ENCODE data around the gene PPP1R3D.
A peak's percentile ranks its signal among the peaks of the same experiment; 100 is the strongest.

The PPP1R3D gene

DNA sequence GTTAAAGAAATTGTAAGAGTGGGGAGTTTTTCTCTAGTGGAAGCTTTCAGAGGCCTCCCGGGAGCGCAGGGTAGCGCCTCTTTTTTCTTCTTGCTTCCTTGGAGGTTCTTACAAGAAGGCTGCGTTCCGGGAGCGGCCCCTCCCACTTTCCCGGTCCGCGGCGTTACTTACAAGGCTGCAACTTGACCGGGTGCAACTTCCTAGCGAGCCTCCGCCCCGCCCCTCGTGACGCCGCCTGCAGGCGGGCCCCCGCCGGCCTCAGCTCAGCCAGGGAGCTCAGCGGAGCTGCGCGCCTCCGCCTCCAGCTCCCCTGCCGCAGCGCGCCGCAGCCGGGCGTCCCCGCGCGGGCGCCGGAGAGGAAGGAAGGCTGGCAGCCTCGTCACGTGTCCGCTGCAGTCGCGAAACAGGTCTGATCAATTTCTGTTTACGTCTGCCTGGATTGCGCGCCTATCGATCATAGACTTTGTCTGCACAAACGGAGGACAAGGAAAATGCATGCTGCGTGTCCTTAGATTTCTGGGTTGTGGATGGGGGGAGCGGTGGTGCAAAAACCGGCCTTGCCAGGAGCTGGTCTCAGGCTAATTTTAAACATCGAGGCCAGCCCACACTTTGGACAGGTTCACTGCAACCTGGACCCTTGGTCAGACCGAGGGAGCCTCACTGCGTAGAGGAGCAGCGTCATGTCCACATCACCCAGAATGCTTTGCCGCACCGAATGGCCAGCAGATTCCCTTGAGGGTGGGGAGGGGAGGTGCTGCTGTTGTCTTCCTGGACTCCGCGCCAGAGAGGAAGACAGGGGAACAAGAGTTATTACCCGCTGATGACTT lies at the start of gene PPP1R3D, which contains the start of gene FAM217B (continued):
- TF ChIP-seq ZNF785 (tag by site-specific recombination; IDR thresholded peaks at IDR 0.05) = no peak
- no peak for TF ChIP-seq ZNF132 (tag by site-specific recombination; IDR thresholded peaks at IDR 0.05; ENCODE audit: borderline replicate concordance)
- TF ChIP-seq, protein P1, sequence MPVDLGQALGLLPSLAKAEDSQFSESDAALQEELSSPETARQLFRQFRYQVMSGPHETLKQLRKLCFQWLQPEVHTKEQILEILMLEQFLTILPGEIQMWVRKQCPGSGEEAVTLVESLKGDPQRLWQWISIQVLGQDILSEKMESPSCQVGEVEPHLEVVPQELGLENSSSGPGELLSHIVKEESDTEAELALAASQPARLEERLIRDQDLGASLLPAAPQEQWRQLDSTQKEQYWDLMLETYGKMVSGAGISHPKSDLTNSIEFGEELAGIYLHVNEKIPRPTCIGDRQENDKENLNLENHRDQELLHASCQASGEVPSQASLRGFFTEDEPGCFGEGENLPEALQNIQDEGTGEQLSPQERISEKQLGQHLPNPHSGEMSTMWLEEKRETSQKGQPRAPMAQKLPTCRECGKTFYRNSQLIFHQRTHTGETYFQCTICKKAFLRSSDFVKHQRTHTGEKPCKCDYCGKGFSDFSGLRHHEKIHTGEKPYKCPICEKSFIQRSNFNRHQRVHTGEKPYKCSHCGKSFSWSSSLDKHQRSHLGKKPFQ (tag by site-specific recombination; IDR thresholded peaks at IDR 0.05) = no peak
- TF ChIP-seq, protein P2, sequence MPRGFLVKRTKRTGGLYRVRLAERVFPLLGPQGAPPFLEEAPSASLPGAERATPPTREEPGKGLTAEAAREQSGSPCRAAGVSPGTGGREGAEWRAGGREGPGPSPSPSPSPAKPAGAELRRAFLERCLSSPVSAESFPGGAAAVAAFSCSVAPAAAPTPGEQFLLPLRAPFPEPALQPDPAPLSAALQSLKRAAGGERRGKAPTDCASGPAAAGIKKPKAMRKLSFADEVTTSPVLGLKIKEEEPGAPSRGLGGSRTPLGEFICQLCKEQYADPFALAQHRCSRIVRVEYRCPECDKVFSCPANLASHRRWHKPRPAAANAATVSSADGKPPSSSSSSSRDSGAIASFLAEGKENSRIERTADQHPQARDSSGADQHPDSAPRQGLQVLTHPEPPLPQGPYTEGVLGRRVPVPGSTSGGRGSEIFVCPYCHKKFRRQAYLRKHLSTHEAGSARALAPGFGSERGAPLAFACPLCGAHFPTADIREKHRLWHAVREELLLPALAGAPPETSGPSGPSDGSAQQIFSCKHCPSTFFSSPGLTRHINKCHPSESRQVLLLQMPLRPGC (tag by site-specific recombination; IDR thresholded peaks at IDR 0.05) = no peak
- TF ChIP-seq ZNF266 (tag by site-specific recombination; IDR thresholded peaks at IDR 0.05; ENCODE audit: low read depth) = no peak
- peak; percentile 9; the same call in 1 of the 2 replicates for TF ChIP-seq ZNF558 (tag by site-specific recombination; IDR thresholded peaks at IDR 0.05)
- no peak for TF ChIP-seq ZNF585B (tag by site-specific recombination; IDR thresholded peaks at IDR 0.05)
- peak; percentile 19; the same call in 1 of the 2 replicates for TF ChIP-seq ZNF10 (tag by site-specific recombination; IDR thresholded peaks at IDR 0.05)
- TF ChIP-seq ZNF701 (tag by site-specific recombination; IDR thresholded peaks at IDR 0.05) = no peak
- no peak for TF ChIP-seq ZNF514 (tag by site-specific recombination; IDR thresholded peaks at IDR 0.05)
- TF ChIP-seq SCRT1 (tag by site-specific recombination; IDR thresholded peaks at IDR 0.05; ENCODE audit: borderline replicate concordance) = no peak
- TF ChIP-seq ZNF121 (tag by site-specific recombination; IDR thresholded peaks at IDR 0.05) = no peak
- TF ChIP-seq KLF10 (tag by site-specific recombination; IDR thresholded peaks at IDR 0.05) = peak; percentile 99
- TF ChIP-seq, protein P3, sequence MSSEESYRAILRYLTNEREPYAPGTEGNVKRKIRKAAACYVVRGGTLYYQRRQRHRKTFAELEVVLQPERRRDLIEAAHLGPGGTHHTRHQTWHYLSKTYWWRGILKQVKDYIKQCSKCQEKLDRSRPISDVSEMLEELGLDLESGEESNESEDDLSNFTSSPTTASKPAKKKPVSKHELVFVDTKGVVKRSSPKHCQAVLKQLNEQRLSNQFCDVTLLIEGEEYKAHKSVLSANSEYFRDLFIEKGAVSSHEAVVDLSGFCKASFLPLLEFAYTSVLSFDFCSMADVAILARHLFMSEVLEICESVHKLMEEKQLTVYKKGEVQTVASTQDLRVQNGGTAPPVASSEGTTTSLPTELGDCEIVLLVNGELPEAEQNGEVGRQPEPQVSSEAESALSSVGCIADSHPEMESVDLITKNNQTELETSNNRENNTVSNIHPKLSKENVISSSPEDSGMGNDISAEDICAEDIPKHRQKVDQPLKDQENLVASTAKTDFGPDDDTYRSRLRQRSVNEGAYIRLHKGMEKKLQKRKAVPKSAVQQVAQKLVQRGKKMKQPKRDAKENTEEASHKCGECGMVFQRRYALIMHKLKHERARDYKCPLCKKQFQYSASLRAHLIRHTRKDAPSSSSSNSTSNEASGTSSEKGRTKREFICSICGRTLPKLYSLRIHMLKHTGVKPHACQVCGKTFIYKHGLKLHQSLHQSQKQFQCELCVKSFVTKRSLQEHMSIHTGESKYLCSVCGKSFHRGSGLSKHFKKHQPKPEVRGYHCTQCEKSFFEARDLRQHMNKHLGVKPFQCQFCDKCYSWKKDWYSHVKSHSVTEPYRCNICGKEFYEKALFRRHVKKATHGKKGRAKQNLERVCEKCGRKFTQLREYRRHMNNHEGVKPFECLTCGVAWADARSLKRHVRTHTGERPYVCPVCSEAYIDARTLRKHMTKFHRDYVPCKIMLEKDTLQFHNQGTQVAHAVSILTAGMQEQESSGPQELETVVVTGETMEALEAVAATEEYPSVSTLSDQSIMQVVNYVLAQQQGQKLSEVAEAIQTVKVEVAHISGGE (tag by site-specific recombination; conservative IDR thresholded peaks at IDR 0.05; ENCODE audit: low read depth) = peak; percentile 62
- no peak for TF ChIP-seq ZNF350 (tag by site-specific recombination; IDR thresholded peaks at IDR 0.05)
- TF ChIP-seq BCL11A (tag by site-specific recombination; IDR thresholded peaks at IDR 0.05; ENCODE audit: low read depth) = no peak
- no peak for TF ChIP-seq YY2 (tag by site-specific recombination; IDR thresholded peaks at IDR 0.05)
- peak; percentile 78 for TF ChIP-seq ZNF366 (tag by site-specific recombination; conservative IDR thresholded peaks at IDR 0.05)
- TF ChIP-seq ZNF223 (tag by site-specific recombination; IDR thresholded peaks at IDR 0.05) = no peak
- TF ChIP-seq ZBTB17 (tag by site-specific recombination; IDR thresholded peaks at IDR 0.05) = peak; percentile 98
- TF ChIP-seq ZNF174 (tag by site-specific recombination; IDR thresholded peaks at IDR 0.05) = no peak
- TF ChIP-seq KLF16 (tag by site-specific recombination; IDR thresholded peaks at IDR 0.05) = peak; percentile 50; the same call in 1 of the 2 replicates
- TF ChIP-seq ZBTB8A (tag by site-specific recombination; IDR thresholded peaks at IDR 0.05) = peak; percentile 91
- TF ChIP-seq ZBTB1 (tag by site-specific recombination; IDR thresholded peaks at IDR 0.05) = no peak
- TF ChIP-seq ZNF433 (tag by site-specific recombination; IDR thresholded peaks at IDR 0.05; ENCODE audit: low read depth) = no peak
- TF ChIP-seq ZNF133 (tag by site-specific recombination; IDR thresholded peaks at IDR 0.05) = no peak
- no peak for TF ChIP-seq ZNF23 (tag by site-specific recombination; IDR thresholded peaks at IDR 0.05; ENCODE audit: borderline replicate concordance)
- TF ChIP-seq ZFHX2 (tag by site-specific recombination; conservative IDR thresholded peaks at IDR 0.05) = peak; percentile 24; the same call in 1 of the 2 replicates
- no peak for TF ChIP-seq ZNF112 (tag by site-specific recombination; IDR thresholded peaks at IDR 0.05)
- TF ChIP-seq, protein P4, sequence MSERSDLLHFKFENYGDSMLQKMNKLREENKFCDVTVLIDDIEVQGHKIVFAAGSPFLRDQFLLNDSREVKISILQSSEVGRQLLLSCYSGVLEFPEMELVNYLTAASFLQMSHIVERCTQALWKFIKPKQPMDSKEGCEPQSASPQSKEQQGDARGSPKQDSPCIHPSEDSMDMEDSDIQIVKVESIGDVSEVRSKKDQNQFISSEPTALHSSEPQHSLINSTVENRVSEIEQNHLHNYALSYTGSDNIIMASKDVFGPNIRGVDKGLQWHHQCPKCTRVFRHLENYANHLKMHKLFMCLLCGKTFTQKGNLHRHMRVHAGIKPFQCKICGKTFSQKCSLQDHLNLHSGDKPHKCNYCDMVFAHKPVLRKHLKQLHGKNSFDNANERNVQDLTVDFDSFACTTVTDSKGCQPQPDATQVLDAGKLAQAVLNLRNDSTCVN (tag by site-specific recombination; optimal IDR thresholded peaks at IDR 0.05) = peak; percentile 90
- TF ChIP-seq, protein P5, sequence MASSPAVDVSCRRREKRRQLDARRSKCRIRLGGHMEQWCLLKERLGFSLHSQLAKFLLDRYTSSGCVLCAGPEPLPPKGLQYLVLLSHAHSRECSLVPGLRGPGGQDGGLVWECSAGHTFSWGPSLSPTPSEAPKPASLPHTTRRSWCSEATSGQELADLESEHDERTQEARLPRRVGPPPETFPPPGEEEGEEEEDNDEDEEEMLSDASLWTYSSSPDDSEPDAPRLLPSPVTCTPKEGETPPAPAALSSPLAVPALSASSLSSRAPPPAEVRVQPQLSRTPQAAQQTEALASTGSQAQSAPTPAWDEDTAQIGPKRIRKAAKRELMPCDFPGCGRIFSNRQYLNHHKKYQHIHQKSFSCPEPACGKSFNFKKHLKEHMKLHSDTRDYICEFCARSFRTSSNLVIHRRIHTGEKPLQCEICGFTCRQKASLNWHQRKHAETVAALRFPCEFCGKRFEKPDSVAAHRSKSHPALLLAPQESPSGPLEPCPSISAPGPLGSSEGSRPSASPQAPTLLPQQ (tag by site-specific recombination; IDR thresholded peaks at IDR 0.05) = peak; percentile 47; the same call in 1 of the 2 replicates
- peak; percentile 63; the same call in 1 of the 2 replicates for TF ChIP-seq ZBTB21 (tag by site-specific recombination; IDR thresholded peaks at IDR 0.05)
